Measurements from ENCODE around the gene RNGTT.

DNA sequence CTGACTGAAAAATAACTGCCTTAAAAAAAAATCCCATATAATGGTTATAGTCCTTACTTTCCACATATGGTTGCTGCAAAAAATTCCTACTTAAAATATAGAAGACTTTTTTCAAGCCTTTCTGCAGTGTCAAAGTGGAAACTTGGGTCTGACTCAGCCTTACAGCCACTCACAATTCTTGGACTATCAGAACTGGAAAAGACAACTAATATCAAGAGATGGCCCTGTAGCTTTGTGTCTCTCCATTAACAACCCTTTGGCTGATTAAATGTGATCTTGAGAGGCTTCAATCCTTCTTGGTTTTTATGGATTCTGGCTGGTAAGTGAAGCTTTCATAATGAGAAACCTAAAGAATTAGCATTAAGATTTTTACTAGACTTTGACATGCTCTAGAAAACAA is 307.8 kb downstream of the RNGTT start:
- TF ChIP-seq, protein P1, sequence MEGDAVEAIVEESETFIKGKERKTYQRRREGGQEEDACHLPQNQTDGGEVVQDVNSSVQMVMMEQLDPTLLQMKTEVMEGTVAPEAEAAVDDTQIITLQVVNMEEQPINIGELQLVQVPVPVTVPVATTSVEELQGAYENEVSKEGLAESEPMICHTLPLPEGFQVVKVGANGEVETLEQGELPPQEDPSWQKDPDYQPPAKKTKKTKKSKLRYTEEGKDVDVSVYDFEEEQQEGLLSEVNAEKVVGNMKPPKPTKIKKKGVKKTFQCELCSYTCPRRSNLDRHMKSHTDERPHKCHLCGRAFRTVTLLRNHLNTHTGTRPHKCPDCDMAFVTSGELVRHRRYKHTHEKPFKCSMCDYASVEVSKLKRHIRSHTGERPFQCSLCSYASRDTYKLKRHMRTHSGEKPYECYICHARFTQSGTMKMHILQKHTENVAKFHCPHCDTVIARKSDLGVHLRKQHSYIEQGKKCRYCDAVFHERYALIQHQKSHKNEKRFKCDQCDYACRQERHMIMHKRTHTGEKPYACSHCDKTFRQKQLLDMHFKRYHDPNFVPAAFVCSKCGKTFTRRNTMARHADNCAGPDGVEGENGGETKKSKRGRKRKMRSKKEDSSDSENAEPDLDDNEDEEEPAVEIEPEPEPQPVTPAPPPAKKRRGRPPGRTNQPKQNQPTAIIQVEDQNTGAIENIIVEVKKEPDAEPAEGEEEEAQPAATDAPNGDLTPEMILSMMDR (IDR thresholded peaks at IDR 0.05): no peak
- no peak for TF ChIP-seq POLR2A (IDR thresholded peaks at IDR 0.05)
- no peak for TF ChIP-seq POLR2AphosphoS5 (IDR thresholded peaks at IDR 0.05)
